ENCODE measurements around the gene SOX13.

SOX13 gene

DNA sequence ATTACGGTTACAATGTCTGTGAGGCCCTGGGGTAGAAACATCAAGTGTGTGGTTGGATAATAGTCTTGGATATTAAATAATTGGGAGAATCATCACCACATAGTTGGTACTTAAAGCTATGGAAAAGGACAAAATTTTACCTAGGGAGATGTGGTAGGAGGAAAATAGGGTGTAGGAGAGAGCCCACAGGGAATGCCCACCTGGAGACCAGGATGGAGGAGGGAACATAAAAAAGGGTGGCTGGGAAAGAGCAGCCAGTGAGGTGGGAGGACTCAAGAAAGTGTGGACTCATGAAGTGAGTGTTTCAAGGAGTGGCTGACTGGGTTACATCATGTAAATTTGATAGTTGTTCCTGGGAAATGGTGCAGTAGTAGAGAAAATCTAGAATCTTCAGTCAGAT, 3.0 kb upstream of the SOX13 start:
- in situ Hi-C loops (cut with MboI; ENCODE audit: low sequenced_read_pairs, unreplicated experiment) = no loop called here
- TF ChIP-seq, protein P1, sequence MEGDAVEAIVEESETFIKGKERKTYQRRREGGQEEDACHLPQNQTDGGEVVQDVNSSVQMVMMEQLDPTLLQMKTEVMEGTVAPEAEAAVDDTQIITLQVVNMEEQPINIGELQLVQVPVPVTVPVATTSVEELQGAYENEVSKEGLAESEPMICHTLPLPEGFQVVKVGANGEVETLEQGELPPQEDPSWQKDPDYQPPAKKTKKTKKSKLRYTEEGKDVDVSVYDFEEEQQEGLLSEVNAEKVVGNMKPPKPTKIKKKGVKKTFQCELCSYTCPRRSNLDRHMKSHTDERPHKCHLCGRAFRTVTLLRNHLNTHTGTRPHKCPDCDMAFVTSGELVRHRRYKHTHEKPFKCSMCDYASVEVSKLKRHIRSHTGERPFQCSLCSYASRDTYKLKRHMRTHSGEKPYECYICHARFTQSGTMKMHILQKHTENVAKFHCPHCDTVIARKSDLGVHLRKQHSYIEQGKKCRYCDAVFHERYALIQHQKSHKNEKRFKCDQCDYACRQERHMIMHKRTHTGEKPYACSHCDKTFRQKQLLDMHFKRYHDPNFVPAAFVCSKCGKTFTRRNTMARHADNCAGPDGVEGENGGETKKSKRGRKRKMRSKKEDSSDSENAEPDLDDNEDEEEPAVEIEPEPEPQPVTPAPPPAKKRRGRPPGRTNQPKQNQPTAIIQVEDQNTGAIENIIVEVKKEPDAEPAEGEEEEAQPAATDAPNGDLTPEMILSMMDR (IDR thresholded peaks at IDR 0.05; ENCODE audit: borderline replicate concordance, control extremely low read depth, extremely low read depth, insufficient read depth, missing control alignments) = no peak
- no peak for DNase-seq (ENCODE audit: low spot score)

DNA sequence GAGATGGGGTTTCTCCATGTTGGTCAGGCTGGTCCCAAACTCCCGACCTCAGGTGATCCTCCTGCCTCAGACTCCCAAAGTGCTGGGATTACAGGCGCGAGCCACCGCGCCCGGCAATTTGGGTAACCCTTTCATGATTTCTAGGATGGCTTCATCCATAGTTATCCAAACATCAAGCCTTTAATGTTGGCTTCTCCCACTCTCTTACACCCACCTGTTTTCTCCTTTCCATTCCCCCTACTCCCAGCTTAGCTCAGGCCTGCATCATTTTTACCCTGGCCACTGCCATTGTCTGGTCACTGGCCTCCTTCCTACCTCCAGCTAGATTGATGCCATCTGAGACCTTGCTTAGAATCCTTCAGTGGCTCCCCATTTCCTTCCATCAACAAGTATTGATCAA, 2.0 kb upstream of the SOX13 start:
- no peak for DNase-seq (ENCODE audit: low spot score)
- in situ Hi-C loops (cut with MboI; ENCODE audit: low sequenced_read_pairs, unreplicated experiment) = no loop called here
- TF ChIP-seq, protein P1 (IDR thresholded peaks at IDR 0.05; ENCODE audit: borderline replicate concordance, control extremely low read depth, extremely low read depth, insufficient read depth, missing control alignments) = no peak

DNA sequence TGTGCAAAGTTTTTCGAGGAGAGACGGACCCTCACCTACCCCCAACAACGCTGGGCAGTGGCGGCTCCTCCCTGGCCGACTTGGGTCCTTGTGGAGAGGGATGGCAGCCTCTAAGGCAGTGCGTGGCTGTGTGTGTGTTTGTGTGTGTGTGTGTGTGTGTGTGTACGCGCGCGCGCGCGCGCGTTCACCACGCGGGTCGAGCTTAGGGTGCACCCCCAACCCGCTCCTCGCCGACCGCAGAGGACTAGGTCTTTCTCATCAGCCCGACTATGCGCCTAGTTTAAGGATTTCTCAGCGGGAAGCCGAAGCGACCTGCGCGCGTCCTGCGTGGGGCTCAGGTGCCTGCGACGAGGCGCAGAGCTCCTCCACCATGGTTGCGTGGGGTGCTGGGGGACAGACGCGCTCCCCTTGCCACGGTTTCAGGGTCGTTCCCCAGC, 940 bp downstream of the SOX13 start:
- in situ Hi-C loops (cut with MboI; ENCODE audit: low sequenced_read_pairs, unreplicated experiment) = no loop called here

DNA sequence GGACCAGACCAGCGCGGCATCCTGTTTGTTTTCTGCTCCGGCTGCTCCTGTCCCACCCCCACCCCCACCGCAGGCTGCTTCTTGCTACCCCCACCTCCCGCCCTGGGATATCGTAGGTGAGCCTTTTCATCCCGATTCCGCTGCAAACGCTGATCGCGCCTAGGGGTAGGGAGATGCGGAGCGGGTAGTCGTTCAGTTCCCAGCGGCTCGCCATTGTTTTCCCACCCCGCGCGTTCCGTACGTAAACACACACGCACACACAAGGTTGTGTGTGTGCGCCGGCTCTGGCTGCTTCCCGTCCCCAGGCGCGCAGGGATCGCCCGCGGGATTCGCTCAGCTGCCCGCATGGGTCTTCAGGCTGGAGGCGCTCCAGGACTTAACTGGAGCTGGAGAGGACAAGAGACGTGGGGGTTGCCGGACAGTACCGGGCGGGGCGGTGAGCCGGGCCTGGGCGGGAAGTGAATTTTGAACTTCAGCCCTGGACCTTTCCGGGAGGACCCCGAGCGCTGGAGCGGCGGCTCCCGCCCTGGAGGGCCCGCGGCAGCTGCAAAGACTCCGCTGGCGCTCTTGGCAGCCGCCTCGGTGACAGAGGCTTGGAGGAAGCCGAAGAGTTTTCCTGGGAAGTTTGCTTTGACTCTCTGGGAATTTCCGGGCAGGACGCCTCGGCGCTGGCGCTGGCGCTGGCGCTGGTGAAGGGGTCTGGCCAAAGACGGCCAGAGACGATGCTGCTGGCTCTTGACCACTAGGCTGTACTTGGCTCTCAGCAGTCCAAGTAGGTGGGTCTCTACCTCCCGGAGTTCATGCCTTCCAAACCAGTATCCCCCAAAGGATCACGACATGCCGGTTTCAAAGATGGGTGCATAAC, 1.6 kb downstream of the SOX13 start:
- TF ChIP-seq, protein P1 (IDR thresholded peaks at IDR 0.05; ENCODE audit: borderline replicate concordance, control extremely low read depth, extremely low read depth, insufficient read depth, missing control alignments) = no peak
- in situ Hi-C loops (cut with MboI; ENCODE audit: low sequenced_read_pairs, unreplicated experiment) = no loop called here
- DNase-seq (ENCODE audit: low spot score) = no peak

More for the DNA sequence above, 940 bp downstream of the SOX13 start:
- DNase-seq (ENCODE audit: low spot score) = no peak
- TF ChIP-seq, protein P1 (IDR thresholded peaks at IDR 0.05; ENCODE audit: borderline replicate concordance, control extremely low read depth, extremely low read depth, insufficient read depth, missing control alignments) = no peak

DNA sequence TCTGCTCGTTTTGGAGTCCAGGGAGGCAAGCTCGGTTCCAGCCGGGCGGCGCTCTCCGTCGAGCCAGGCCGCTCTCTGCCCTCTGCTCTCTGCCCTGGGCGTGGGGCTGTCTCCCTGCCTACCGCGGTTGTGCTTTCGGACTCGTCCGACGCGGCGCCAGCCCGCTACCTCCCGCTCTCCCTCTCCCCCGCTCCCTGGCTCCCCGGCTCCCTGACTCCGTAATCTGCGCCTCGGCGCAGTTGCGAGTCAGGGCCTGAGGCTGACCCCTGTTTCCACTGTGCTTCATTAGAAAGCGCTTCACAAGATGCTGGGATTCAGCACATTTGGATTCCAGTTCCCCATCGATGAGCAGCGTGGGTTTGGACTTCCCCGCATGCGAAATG, 2.2 kb downstream of the SOX13 start:
- in situ Hi-C loops (cut with MboI; ENCODE audit: low sequenced_read_pairs, unreplicated experiment) = no loop called here
- TF ChIP-seq, protein P1 (IDR thresholded peaks at IDR 0.05; ENCODE audit: borderline replicate concordance, control extremely low read depth, extremely low read depth, insufficient read depth, missing control alignments) = no peak
- DNase-seq (ENCODE audit: low spot score) = no peak

DNA sequence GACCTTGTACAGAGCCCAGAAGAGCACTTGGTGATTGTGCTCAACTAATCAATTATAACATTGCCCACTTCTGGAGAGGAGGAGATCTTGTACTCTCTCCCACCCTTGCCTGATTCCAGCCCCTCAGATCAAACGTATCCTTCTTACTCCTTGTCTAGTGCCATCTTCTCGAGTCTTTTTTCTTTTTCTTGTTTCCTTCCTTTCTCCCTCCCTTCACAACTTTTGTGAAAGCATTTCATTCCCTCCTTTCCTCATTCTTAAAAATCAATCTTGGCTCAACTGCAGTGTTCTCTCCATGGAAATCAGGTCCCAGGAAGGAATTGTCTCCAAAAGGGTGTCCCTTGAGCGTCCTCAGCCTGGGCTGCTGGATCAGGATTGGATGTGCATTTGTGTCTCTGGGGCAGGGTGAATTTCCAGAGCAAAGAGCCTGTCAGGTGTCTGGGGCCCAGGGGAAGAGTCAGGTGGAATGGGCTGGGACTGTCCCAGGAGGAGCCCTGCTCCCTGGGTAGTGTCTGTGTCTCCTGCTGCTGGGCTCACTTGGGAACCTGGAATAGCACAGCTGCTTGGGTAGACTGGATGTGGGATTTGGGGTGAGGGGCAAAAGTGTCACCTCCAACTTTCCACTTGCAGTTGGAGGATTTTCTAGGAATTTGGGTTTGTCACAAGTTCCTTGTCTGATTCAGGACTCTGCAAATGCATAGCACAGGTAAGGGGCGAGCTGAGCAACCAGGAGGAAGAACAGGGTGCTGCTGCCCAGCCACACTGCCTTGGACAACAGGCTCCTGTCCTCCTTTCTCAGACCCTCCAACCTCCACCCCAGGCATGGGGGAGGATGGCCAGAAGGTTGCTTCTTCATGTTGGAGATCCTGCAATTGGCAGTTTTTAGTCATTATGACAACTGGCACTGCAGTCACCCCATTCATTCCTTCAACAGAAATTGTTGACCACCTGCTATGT, 3.3 kb downstream of the SOX13 start:
- in situ Hi-C loops (cut with MboI; ENCODE audit: low sequenced_read_pairs, unreplicated experiment) = no loop called here
- DNase-seq (ENCODE audit: low spot score) = no peak
- TF ChIP-seq, protein P1 (IDR thresholded peaks at IDR 0.05; ENCODE audit: borderline replicate concordance, control extremely low read depth, extremely low read depth, insufficient read depth, missing control alignments) = no peak

Data from GM13976 (cell line).